ENCODE data around the gene PLEKHF1. TPM values are rescaled to one million over a fixed set of nuclear protein-coding genes. Genes with fewer than 3 reads are reported as not detected.

Gene PLEKHF1
- total RNA-seq, 1 donor from 2014 or later: 10.4 TPM

GRCh38 chr19:29679598-29680210, 14.4 kb downstream of the PLEKHF1 start:
- no peak for TF ChIP-seq CTCF (conservative IDR thresholded peaks at IDR 0.05; ENCODE audit: low read depth, low read length)

GRCh38 chr19:29680447-29680846, 15.2 kb downstream of the PLEKHF1 start:
- no peak for DNase-seq (ENCODE audit: low read depth)
- TF ChIP-seq CTCF (conservative IDR thresholded peaks at IDR 0.05; ENCODE audit: low read depth, low read length): no peak
- no peak overlapping the region for H3K4me3 ChIP-seq (ENCODE audit: low read depth, low read length)

More at GRCh38 chr19:29679598-29680210, 14.4 kb downstream of the PLEKHF1 start:
- no peak for DNase-seq (ENCODE audit: low read depth)
- H3K4me3 ChIP-seq (ENCODE audit: low read depth, low read length): no peak overlapping the region

- no peak for TF ChIP-seq CTCF (conservative IDR thresholded peaks at IDR 0.05; ENCODE audit: low read depth, low read length)
- H3K4me3 ChIP-seq (ENCODE audit: low read depth, low read length): no peak overlapping the region
- no peak for DNase-seq (ENCODE audit: low read depth)
Observed at GRCh38 chr19:29680937-29681336, 15.7 kb downstream of the PLEKHF1 start.

GRCh38 chr19:29681422-29682235, 16.4 kb downstream of the PLEKHF1 start:
- no peak for DNase-seq (ENCODE audit: low read depth)
- H3K4me3 ChIP-seq (ENCODE audit: low read depth, low read length): no peak overlapping the region
- TF ChIP-seq CTCF (conservative IDR thresholded peaks at IDR 0.05; ENCODE audit: low read depth, low read length): no peak

GRCh38 chr19:29682236-29682895, 17.1 kb downstream of the PLEKHF1 start:
- H3K4me3 ChIP-seq (ENCODE audit: low read depth, low read length): no peak overlapping the region
- DNase-seq (ENCODE audit: low read depth): no peak
- no peak for TF ChIP-seq CTCF (conservative IDR thresholded peaks at IDR 0.05; ENCODE audit: low read depth, low read length)

GRCh38 chr19:29683009-29683408, 17.7 kb downstream of the PLEKHF1 start:
- no peak for TF ChIP-seq CTCF (conservative IDR thresholded peaks at IDR 0.05; ENCODE audit: low read depth, low read length)
- no peak overlapping the region for H3K4me3 ChIP-seq (ENCODE audit: low read depth, low read length)
- no peak for DNase-seq (ENCODE audit: low read depth)

Data from epithelial cell of proximal tubule (primary cell).